ENCODE measurements around the gene SZT2.

- no peak for TF ChIP-seq POLR2A (IDR thresholded peaks at IDR 0.05)
- TF ChIP-seq CTCF (IDR thresholded peaks at IDR 0.05) = peak in 1 of 7 experiments; percentile 19
Observed at GRCh38 chr1:43348343-43348808, 41.3 kb upstream of the SZT2 start.
